Measurements from ENCODE around the gene ACAA1. TPM values are rescaled to one million over a fixed set of nuclear protein-coding genes. Genes with fewer than 3 reads are reported as not detected.
A peak's percentile ranks its signal among the peaks of the same experiment; 100 is the strongest.

ACAA1 gene
- total and polyA plus RNA-seq, 9 of the 15 experiments (the other 6 are each of a cell fraction or from before 2014, with no cell fraction given) = 4.0 to 88.9 (median 57.2) TPM

DNA sequence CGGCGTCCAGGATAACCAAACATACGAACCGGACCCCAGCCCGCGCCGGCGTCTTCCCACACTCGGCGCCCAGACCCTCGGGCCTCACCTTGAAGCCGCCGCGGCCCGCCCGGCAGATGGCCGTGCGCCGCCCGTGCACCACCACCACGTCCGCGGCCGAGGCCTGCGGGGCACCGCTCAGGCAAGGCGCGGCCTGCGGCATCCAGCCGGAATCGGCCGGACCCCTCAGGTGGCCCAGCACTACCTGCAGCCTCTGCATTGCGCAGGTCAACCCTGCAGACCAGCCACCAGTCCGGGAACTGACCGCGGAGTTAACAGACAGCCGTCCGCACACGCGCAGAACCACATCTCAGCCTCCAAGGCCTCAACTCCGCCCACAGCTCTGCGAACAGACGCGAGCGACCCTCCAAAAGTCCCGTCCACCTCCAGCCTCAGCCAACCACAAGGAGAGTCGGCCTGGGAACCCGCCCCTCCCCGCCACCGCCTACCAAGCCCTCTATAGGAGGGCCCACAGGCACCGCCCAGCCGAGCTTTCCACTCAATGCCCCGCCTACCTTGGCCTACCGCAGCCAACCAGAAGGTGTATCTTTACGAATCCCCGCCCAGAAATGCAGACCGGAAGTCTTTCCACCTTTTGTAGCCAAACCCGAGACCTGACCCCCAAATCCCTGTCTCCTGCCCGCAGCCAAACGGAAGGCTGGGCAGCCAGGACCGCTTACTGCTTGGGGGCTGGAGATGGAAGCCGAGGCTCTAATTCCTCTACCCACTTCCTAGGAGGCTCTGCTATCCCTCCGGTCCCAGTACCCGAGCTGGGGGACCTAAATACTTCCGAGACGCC is at the start of gene ACAA1 (continued):
- TF ChIP-seq MTA3 (IDR thresholded peaks at IDR 0.05; ENCODE audit: borderline replicate concordance) (no peak; the same call in 1 of the 2 replicates), STAT5B (CRISPR knock-in tag; IDR thresholded peaks at IDR 0.05) (no peak), SUPT5H (IDR thresholded peaks at IDR 0.05) (peak; percentile 93), SP2 (IDR thresholded peaks at IDR 0.05; ENCODE audit: extremely low read depth, low read depth, low read length, poor library complexity, severe bottlenecking) (peak; percentile 38), TEAD1 (CRISPR knock-in tag; IDR thresholded peaks at IDR 0.05) (peak in 1 of 2 experiments; percentile 74; a peak in 2 of 4 replicates), ETS2 (tag; IDR thresholded peaks at IDR 0.05; ENCODE audit: borderline replicate concordance, poor library complexity, severe bottlenecking) (no peak), MLX (CRISPR knock-in tag; conservative IDR thresholded peaks at IDR 0.05) (no peak; a peak in 1 of 4 replicates), FOXK2 (conservative IDR thresholded peaks at IDR 0.05 in 1 of 2, IDR thresholded peaks at IDR 0.05 in 1 of 2; ENCODE audit: low read depth in 2 of 2) (peak; percentile 67 to 78), SMC3 (conservative IDR thresholded peaks at IDR 0.05; ENCODE audit: insufficient read depth, low read depth, low read length) (no peak), NCOA4 (IDR thresholded peaks at IDR 0.05; ENCODE audit: partially characterized antibody) (no peak), SRSF1 (IDR thresholded peaks at IDR 0.05; ENCODE audit: low read depth, low read length) (no peak), ZNF354B (CRISPR knock-in tag; IDR thresholded peaks at IDR 0.05) (0 out of 2 replicates have a peak, but pooled peaks have one; percentile 30), GTF2E2 (tag; IDR thresholded peaks at IDR 0.05) (no peak), KDM5B (IDR thresholded peaks at IDR 0.05; ENCODE audit: insufficient replicate concordance, low read depth, low read length) (peak; percentile 76), FOS (IDR thresholded peaks at IDR 0.05; ENCODE audit: extremely low read depth, insufficient read length) (no peak), RBM17 (IDR thresholded peaks at IDR 0.05; ENCODE audit: borderline replicate concordance, low read depth, low read length) (no peak), ZC3H4 (CRISPR knock-in tag; IDR thresholded peaks at IDR 0.05; ENCODE audit: borderline replicate concordance) (no peak), RFX1 (IDR thresholded peaks at IDR 0.05) (no peak), GATAD2B (IDR thresholded peaks at IDR 0.05; ENCODE audit: borderline replicate concordance) (no peak), TAF15 (IDR thresholded peaks at IDR 0.05; ENCODE audit: low read depth, low read length) (no peak), SFPQ (IDR thresholded peaks at IDR 0.05; ENCODE audit: low read depth, low read length) (no peak)
- TF ChIP-seq, protein P1, sequence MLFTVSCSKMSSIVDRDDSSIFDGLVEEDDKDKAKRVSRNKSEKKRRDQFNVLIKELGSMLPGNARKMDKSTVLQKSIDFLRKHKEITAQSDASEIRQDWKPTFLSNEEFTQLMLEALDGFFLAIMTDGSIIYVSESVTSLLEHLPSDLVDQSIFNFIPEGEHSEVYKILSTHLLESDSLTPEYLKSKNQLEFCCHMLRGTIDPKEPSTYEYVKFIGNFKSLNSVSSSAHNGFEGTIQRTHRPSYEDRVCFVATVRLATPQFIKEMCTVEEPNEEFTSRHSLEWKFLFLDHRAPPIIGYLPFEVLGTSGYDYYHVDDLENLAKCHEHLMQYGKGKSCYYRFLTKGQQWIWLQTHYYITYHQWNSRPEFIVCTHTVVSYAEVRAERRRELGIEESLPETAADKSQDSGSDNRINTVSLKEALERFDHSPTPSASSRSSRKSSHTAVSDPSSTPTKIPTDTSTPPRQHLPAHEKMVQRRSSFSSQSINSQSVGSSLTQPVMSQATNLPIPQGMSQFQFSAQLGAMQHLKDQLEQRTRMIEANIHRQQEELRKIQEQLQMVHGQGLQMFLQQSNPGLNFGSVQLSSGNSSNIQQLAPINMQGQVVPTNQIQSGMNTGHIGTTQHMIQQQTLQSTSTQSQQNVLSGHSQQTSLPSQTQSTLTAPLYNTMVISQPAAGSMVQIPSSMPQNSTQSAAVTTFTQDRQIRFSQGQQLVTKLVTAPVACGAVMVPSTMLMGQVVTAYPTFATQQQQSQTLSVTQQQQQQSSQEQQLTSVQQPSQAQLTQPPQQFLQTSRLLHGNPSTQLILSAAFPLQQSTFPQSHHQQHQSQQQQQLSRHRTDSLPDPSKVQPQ (CRISPR knock-in tag; IDR thresholded peaks at IDR 0.05; ENCODE audit: borderline replicate concordance) = no peak

All from K562 (cell line).